T follicular helper cell (primary cell): ENCODE results near the gene REEP1.
"Not testable (repeated sequence)": the region's sequence is repeated elsewhere in the genome, so short reads cannot be mapped to it uniquely, and the experiment has no call there.

Source experiments
- DNase-seq: peaks from one replicate; pipeline ENCODE4 v3.0.0-alpha.2; 2020; ENCODE audit warnings: low read depth

The REEP1 gene

GRCh38 chr2:86345783-86346370 lies 8.5 kb upstream of the REEP1 start:
- DNase-seq, result not testable (repeated sequence)

GRCh38 chr2:86344404-86344803 lies 7.0 kb upstream of the REEP1 start:
- DNase-seq, result no peak

- DNase-seq, result no peak
These were observed 5.1 kb upstream of the REEP1 start for GRCh38 chr2:86342488-86342887.

- DNase-seq, result no peak
These were observed 4.0 kb upstream of the REEP1 start for GRCh38 chr2:86341470-86341869.

GRCh38 chr2:86338778-86339295 lies 1.4 kb upstream of the REEP1 start:
- no peak for DNase-seq

GRCh38 chr2:86336675-86337243 lies 667 bp downstream of the REEP1 start:
- no peak for DNase-seq

- DNase-seq, result no peak
These were observed 1.4 kb downstream of the REEP1 start for GRCh38 chr2:86335865-86336674.

- no peak for DNase-seq
These were observed 4.0 kb downstream of the REEP1 start for GRCh38 chr2:86333378-86333777.

GRCh38 chr2:86332654-86333053 lies 4.8 kb downstream of the REEP1 start:
- DNase-seq, result no peak

GRCh38 chr2:86331384-86331783 lies 6.0 kb downstream of the REEP1 start:
- no peak for DNase-seq

- DNase-seq, result no peak
These were observed 7.4 kb downstream of the REEP1 start for GRCh38 chr2:86330001-86330400.

- no peak for DNase-seq
These were observed 14.0 kb downstream of the REEP1 start for GRCh38 chr2:86323273-86324021.

GRCh38 chr2:86319700-86320580 lies 17.5 kb downstream of the REEP1 start:
- DNase-seq, result no peak

GRCh38 chr2:86315084-86315483 lies 22.3 kb downstream of the REEP1 start:
- no peak for DNase-seq

GRCh38 chr2:86314125-86314524 lies 23.3 kb downstream of the REEP1 start:
- DNase-seq, result no peak

- no peak for DNase-seq
These were observed 24.1 kb downstream of the REEP1 start for GRCh38 chr2:86313341-86313740.

- no peak for DNase-seq
These were observed 25.5 kb downstream of the REEP1 start for GRCh38 chr2:86311879-86312278.

- no peak for DNase-seq
These were observed 27.5 kb downstream of the REEP1 start for GRCh38 chr2:86309966-86310365.

- no peak for DNase-seq
These were observed 28.3 kb downstream of the REEP1 start for GRCh38 chr2:86308984-86309695.

- DNase-seq, result no peak
These were observed 29.1 kb downstream of the REEP1 start for GRCh38 chr2:86308356-86308755.

GRCh38 chr2:86307431-86307830 lies 30.0 kb downstream of the REEP1 start:
- no peak for DNase-seq
